Hepatocyte (in vitro differentiated cells): Measurements from ENCODE around the gene EEF1G. TPM values are rescaled to one million over a fixed set of nuclear protein-coding genes. Genes with fewer than 3 reads are reported as not detected.

Source experiments
- DNase-seq: peaks from one replicate; pipeline ENCODE4 v3.0.0-alpha.2; 2016; ENCODE audit warnings: low spot score
- H2AFZ ChIP-seq: fragments of 200-600 bp; sonication (generic); 2 replicates; pipeline ENCODE4 v1.6.0; 2016; ENCODE audit warnings: antibody characterized with exemption, mild to moderate bottlenecking
- H3K27ac ChIP-seq: fragments of 200-600 bp; sonication (generic); 2 replicates; pipeline ENCODE4 v1.5.1; 2016; ENCODE audit warnings: mild to moderate bottlenecking
- H3K27me3 ChIP-seq: fragments of 200-600 bp; sonication (generic); 2 replicates; pipeline ENCODE4 v1.6.1; 2016
- H3K36me3 ChIP-seq: fragments of 200-600 bp; sonication (generic); replicated peaks from 2 replicates; pipeline ENCODE4 v1.5.1; 2016; ENCODE audit warnings: low read depth; ENCODE audit not compliant: insufficient read depth
- H3K4me1 ChIP-seq: fragments of 200-600 bp; sonication (generic); 2 replicates; pipeline ENCODE4 v1.5.1; 2016; ENCODE audit warnings: mild to moderate bottlenecking, moderate library complexity; ENCODE audit not compliant: insufficient read depth
- H3K4me2 ChIP-seq: fragments of 200-600 bp; sonication (generic); 2 replicates; pipeline ENCODE4 v1.6.0; 2016
- H3K4me3 ChIP-seq: fragments of 200-600 bp; sonication (generic); 2 replicates; pipeline ENCODE4 v1.5.1; 2016; ENCODE audit warnings: mild to moderate bottlenecking
- H3K79me2 ChIP-seq: fragments of 200-600 bp; sonication (generic); 2 replicates; pipeline ENCODE4 v1.6.0; 2017; ENCODE audit warnings: mild to moderate bottlenecking
- H3K9me2 ChIP-seq: fragments of 200-600 bp; sonication (generic); replicated peaks from 2 replicates; pipeline ENCODE4 v1.6.0; 2017; ENCODE audit warnings: mild to moderate bottlenecking; ENCODE audit not compliant: insufficient read depth
- H3K9me3 ChIP-seq: fragments of 200-600 bp; sonication (generic); 2 replicates; pipeline ENCODE4 v1.5.1; 2016; ENCODE audit warnings: low read depth, mild to moderate bottlenecking
- H4K20me1 ChIP-seq: fragments of 200-600 bp; sonication (generic); 2 replicates; pipeline ENCODE4 v1.6.0; 2016; ENCODE audit warnings: mild to moderate bottlenecking; ENCODE audit not compliant: insufficient read depth, poor library complexity, severe bottlenecking
- EZH2 ChIP-seq: fragments of 200-600 bp; sonication (generic); IDR thresholded peaks from 2 replicates; pipeline ENCODE4 v1.6.1; 2016; ENCODE audit warnings: antibody characterized with exemption, mild to moderate bottlenecking, borderline replicate concordance
- EZH2phosphoT487 ChIP-seq: fragments of 200-600 bp; sonication (generic); IDR thresholded peaks from one replicate; pipeline ENCODE4 v1.6.1; 2018; ENCODE audit warnings: antibody characterized with exemption, mild to moderate bottlenecking, low read depth, moderate library complexity; ENCODE audit not compliant: unreplicated experiment, severe bottlenecking
- WGBS: methylation state at CpG from one replicate; pipeline ENCODE4 v1.1.6; 2016; ENCODE audit warnings: low lambda C conversion rate; ENCODE audit errors: missing lambda C conversion rate; 5-methylcytosine and 5-hydroxymethylcytosine counted together
- polyA plus RNA-seq: library from polyadenylated mRNA; unstranded; fragments of >200 nt; fragmentation: Nextera tagmentation; extraction: Ambion mirVana; gene quantifications from 2 replicates; pipeline ENCODE4 v1.2.1, GENCODE V29; 2016
- total RNA-seq: library from RNA; depleted of rRNA; stranded (reverse); fragments of >200 nt; gene quantifications from 2 replicates; pipeline ENCODE4 v1.2.3, GENCODE V29; 2014
- TF ChIP-seq, protein P1 (sequence below): fragments of 200-600 bp; sonication (generic); IDR thresholded peaks from 2 replicates; pipeline ENCODE4 v1.5.1; 2016; ENCODE audit warnings: antibody characterized with exemption, mild to moderate bottlenecking; ENCODE audit not compliant: poor library complexity

EEF1G gene
- total and polyA plus RNA-seq, 2 experiments from 2014 or later: 526 to 1,634 TPM

DNA sequence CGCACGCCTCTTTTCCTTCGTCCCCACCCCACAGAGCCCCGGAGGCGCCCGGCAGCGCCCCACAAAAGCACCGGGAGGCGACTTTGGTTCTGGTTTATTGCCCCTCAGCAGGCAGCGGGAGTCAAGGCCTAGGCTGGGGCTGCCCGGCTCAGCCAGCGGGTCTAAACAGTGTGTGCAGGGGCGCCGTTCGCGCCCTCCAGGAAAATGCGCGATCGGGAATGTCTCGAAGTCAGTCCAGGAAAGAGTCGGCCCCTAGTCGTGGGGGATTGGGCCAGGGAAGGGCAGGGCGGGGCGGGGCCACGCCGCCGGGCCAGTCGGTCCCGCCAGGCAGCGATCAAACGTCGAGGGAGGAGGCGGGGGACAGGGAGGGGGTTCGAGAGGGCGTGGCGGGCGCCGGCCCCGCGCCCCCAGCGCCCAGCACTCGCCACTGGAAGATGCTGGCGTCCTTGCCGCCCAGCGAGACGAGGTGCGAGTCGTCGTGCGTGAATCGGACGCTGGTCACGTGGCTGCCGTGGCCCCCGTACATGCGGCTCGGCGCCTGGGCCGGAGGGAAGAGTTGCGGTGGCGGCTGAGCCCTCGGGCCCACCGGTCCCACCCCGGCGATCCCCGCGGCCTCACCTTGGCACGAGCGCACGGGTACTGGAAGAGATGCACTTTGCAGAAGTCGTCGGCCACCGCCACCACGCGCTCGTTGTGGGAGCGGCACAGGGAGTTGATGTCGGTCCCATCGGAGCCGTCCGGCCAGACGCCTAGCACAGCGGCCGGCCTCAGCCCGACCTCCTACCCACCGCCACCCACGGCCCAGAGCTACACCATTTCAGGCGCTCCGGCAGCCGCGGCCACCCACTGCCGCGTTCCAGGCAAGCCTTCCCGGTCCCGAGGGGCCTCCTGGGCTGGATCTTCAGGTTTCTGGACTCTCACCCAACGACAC is 28.7 kb upstream of the EEF1G start:
- no peaks in the 10 kb centered on the region for H3K9me3 ChIP-seq
- no peak for TF ChIP-seq EZH2
- TF ChIP-seq, protein P1, sequence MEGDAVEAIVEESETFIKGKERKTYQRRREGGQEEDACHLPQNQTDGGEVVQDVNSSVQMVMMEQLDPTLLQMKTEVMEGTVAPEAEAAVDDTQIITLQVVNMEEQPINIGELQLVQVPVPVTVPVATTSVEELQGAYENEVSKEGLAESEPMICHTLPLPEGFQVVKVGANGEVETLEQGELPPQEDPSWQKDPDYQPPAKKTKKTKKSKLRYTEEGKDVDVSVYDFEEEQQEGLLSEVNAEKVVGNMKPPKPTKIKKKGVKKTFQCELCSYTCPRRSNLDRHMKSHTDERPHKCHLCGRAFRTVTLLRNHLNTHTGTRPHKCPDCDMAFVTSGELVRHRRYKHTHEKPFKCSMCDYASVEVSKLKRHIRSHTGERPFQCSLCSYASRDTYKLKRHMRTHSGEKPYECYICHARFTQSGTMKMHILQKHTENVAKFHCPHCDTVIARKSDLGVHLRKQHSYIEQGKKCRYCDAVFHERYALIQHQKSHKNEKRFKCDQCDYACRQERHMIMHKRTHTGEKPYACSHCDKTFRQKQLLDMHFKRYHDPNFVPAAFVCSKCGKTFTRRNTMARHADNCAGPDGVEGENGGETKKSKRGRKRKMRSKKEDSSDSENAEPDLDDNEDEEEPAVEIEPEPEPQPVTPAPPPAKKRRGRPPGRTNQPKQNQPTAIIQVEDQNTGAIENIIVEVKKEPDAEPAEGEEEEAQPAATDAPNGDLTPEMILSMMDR: peak; percentile 9
- 9% methylated on average over 63 of the region's 96 CpGs for WGBS
- peak overlapping the region; percentile 18 for H3K4me3 ChIP-seq
- H3K27ac ChIP-seq: peak overlapping the region; percentile 81
- peaks cover 16% of the 10 kb centered on the region for H4K20me1 ChIP-seq
- H3K9me2 ChIP-seq: no peaks in the 10 kb centered on the region
- peak overlapping the region; percentile 85 for H3K4me2 ChIP-seq
- H3K27me3 ChIP-seq: no peaks in the 10 kb centered on the region
- peak overlapping the region; percentile 64 for H2AFZ ChIP-seq
- no peaks in the 10 kb centered on the region for H3K36me3 ChIP-seq
- peaks cover 37% of the 10 kb centered on the region for H3K79me2 ChIP-seq
- peaks cover 20% of the 10 kb centered on the region for H3K4me1 ChIP-seq
- peak; percentile 68 for DNase-seq

DNA sequence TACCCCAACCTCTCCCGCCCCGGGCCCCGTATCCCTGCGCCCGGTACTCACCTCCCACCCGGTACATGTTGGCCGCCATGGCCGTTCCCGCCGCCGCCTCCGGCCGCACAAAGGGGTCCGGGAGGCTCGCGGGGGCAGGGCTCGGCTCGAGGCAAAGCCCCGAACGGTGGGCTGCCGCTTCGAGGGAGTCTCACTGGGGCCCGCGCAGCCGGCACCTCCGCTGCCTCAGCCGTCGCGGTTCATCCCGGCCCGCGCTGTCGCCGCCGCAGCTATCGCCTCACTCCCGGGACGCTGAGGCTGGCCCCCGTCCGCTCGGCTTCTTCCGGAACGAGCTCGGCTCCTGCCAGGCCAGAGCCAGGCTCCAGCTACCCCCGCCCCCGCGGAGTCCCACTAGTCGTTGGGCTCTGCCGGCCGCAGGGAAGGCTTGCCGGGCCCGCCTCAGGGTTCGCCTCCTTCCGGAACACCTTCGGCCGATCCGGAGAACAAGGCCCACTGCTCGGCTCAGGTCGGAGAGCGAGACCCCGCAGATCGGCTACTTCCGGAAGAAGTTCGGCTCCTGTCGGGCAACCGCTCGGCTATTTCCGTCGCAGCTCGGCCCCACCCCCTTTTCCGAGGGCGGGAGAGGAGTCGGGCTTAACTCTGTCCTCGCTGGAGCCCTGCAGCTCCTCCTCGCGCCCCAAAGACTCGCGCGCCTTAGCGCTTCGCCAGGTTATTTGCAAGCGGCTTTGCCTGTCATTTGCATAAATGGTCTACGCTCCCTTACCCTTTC is 27.9 kb upstream of the EEF1G start, which contains the start of gene MTA2:
Gene MTA2 (minus strand): TSS at position 494 of the 769 bp plus-strand sequence. CDS start 415 bp downstream, at position 79.
- TF ChIP-seq EZH2phosphoT487 (no peak), EZH2 (no peak)
- TF ChIP-seq, protein P1: no peak
- H3K27ac ChIP-seq: peak within 1 kb of the TSS; percentile 92
- WGBS: 1% methylated on average over 79 of the region's 83 CpGs

DNA sequence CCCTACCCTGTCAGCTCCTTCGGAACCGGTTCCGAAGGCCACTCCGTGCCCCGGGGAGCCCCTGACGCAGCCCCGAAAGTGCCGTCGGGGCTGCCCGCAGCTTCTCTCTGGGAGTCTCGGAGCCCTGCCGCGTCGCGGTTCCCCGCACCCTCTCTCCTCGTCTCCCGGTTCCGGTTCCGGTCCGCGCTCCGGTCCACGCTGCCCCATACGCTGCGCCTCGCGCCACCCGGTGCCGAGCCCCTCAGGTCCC is 27.4 kb upstream of the EEF1G start:
- Histone ChIP-seq H3K27me3 (no peaks in the 10 kb centered on the region), H3K4me1 (peaks cover 20% of the 10 kb centered on the region), H3K36me3 (no peaks in the 10 kb centered on the region), H3K9me2 (no peaks in the 10 kb centered on the region), H3K27ac (peak overlapping the region; percentile 92), H3K9me3 (no peaks in the 10 kb centered on the region), H4K20me1 (peaks cover 16% of the 10 kb centered on the region), H3K4me2 (peak overlapping the region; percentile 84), H3K4me3 (peak overlapping the region; percentile 39), H3K79me2 (peaks cover 39% of the 10 kb centered on the region), H2AFZ (peak overlapping the region; percentile 53)
- WGBS: 0% methylated on average over 7 of the region's 30 CpGs
- TF ChIP-seq EZH2: no peak
- TF ChIP-seq, protein P1: no peak
- TF ChIP-seq EZH2phosphoT487: no peak
- no peak for DNase-seq

More for the DNA sequence above, 27.9 kb upstream of the EEF1G start, which contains the start of gene MTA2:
- H3K9me2 ChIP-seq: no peaks in the 10 kb centered on the region
- no peaks in the 10 kb centered on the region for H3K36me3 ChIP-seq
- H3K4me3 ChIP-seq: peak within 1 kb of the TSS; percentile 39
- no peaks in the 10 kb centered on the region for H3K9me3 ChIP-seq
- DNase-seq: peak; percentile 98
- peaks cover 20% of the 10 kb centered on the region for H3K4me1 ChIP-seq
- peaks cover 16% of the 10 kb centered on the region for H4K20me1 ChIP-seq
- H3K79me2 ChIP-seq: peaks cover 39% of the 10 kb centered on the region
- peak within 1 kb of the TSS; percentile 64 for H2AFZ ChIP-seq
- H3K27me3 ChIP-seq: no peaks in the 10 kb centered on the region
- H3K4me2 ChIP-seq: peak within 1 kb of the TSS; percentile 85
